IMR-90 (cell line): ENCODE results near the gene GRIFIN. TPM values are rescaled to one million over a fixed set of nuclear protein-coding genes. Genes with fewer than 3 reads are reported as not detected.

Experiments
- ATAC-seq: fragments of 200-7000 bp; cut with Tn5 transposase; 2 replicates; pipeline ENCODE4 v1.9.1; 2020; ENCODE audit warnings: low read depth, mild to moderate bottlenecking, moderate library complexity
- BruUV-seq: library from RNA; stranded (reverse); fragments of 400-500 nt; replicated peaks from 2 replicates; lab custom pipeline; 2021; lab: Mats Ljungman, UMichigan
- CTCF ChIA-PET: fragments of 300-600 bp; formaldehyde crosslinking; extraction: SDS; loops from one replicate; lab custom pipeline; 2021; ENCODE audit warnings: antibody characterized with exemption; lab: Yijun Ruan, JAX
- POLR2A ChIA-PET: fragments of 300-600 bp; sonication (Branson Sonifier 250); formaldehyde crosslinking; loops from one replicate; lab custom pipeline; 2022; ENCODE audit warnings: antibody characterized with exemption; ENCODE audit not compliant: unreplicated experiment; lab: Charles Lee
- DNase-seq: peaks from one replicate; pipeline ENCODE4 v3.0.0; 2013
- H2AFZ ChIP-seq: replicated peaks from 2 replicates; pipeline ENCODE3; 2013; ENCODE audit warnings: low read length, mild to moderate bottlenecking; ENCODE audit not compliant: poor library complexity
- H2AK5ac ChIP-seq: 2 replicates; pipeline ENCODE4 v1.6.1; 2013; ENCODE audit warnings: low read depth, low read length, inconsistent platforms
- H2AK9ac ChIP-seq: replicated peaks from 2 replicates; pipeline ENCODE3; 2013; ENCODE audit warnings: mild to moderate bottlenecking, low read depth, low read length, moderate library complexity; ENCODE audit not compliant: poor library complexity
- H2BK120ac ChIP-seq: 2 replicates; pipeline ENCODE4 v1.6.1; 2013; ENCODE audit warnings: low read depth, low read length, inconsistent platforms
- H2BK15ac ChIP-seq: 3 replicates; pipeline ENCODE4 v1.6.1; 2013; ENCODE audit warnings: low read depth, low read length, inconsistent platforms
- H2BK20ac ChIP-seq: 2 replicates; pipeline ENCODE4 v1.6.1; 2013; ENCODE audit warnings: low read depth, mild to moderate bottlenecking, inconsistent platforms, low read length, moderate library complexity
- H2BK5ac ChIP-seq: 2 replicates; pipeline ENCODE4 v1.6.1; 2013; ENCODE audit warnings: mild to moderate bottlenecking, low read depth, low read length, inconsistent platforms; ENCODE audit not compliant: poor library complexity, severe bottlenecking
- H3K14ac ChIP-seq: replicated peaks from 2 replicates; pipeline ENCODE4 v1.6.1; 2013; ENCODE audit warnings: low read depth, low read length, inconsistent platforms
- H3K18ac ChIP-seq: 2 replicates; pipeline ENCODE4 v1.6.1; 2013; ENCODE audit warnings: low read depth, low read length, control low read depth
- H3K23ac ChIP-seq: 2 replicates; pipeline ENCODE4 v1.6.1; 2013; ENCODE audit warnings: low read depth, low read length, inconsistent platforms
- H3K27ac ChIP-seq: 2 replicates; pipeline ENCODE4 v1.5.1; 2013; ENCODE audit warnings: mild to moderate bottlenecking, control low read depth, low read length; ENCODE audit not compliant: insufficient read depth
- H3K27me3 ChIP-seq: 2 replicates; pipeline ENCODE4 v1.6.1; 2013; ENCODE audit warnings: low read length; ENCODE audit not compliant: control insufficient read depth, insufficient read depth
- H3K36me3 ChIP-seq: 2 replicates; pipeline ENCODE4 v1.6.1; 2013; ENCODE audit warnings: low read length, mixed read lengths; ENCODE audit not compliant: control insufficient read depth, insufficient read depth
- H3K4ac ChIP-seq: 2 replicates; pipeline ENCODE4 v1.6.1; 2013; ENCODE audit warnings: low read depth, low read length, inconsistent platforms
- H3K4me1 ChIP-seq: 2 replicates; pipeline ENCODE4 v1.6.1; 2013; ENCODE audit warnings: low read length, mixed read lengths; ENCODE audit not compliant: control insufficient read depth, insufficient read depth
- H3K4me2 ChIP-seq: 2 replicates; pipeline ENCODE4 v1.6.1; 2013; ENCODE audit warnings: low read depth, mild to moderate bottlenecking, control low read depth, low read length, moderate library complexity
- H3K4me3 ChIP-seq: 2 replicates; pipeline ENCODE4 v1.5.1; 2013; ENCODE audit warnings: low read depth, mild to moderate bottlenecking, control low read depth, low read length, moderate library complexity; ENCODE audit not compliant: insufficient read depth
- H3K56ac ChIP-seq: 2 replicates; pipeline ENCODE4 v1.6.1; 2013; ENCODE audit warnings: low read length, inconsistent platforms; ENCODE audit not compliant: insufficient read depth; ENCODE audit errors: extremely low read depth
- H3K79me1 ChIP-seq, 2 experiments: 2 replicates each; pipeline ENCODE4 v1.6.1; 2013; ENCODE audit warnings: low read length in 2 of 2, inconsistent platforms in 1 of 2, low read depth in 1 of 2
- H3K9ac ChIP-seq: 2 replicates; pipeline ENCODE4 v1.6.1; 2013; ENCODE audit warnings: low read depth, low read length, control low read depth
- H3K9me1 ChIP-seq: 2 replicates; pipeline ENCODE4 v1.6.1; 2013; ENCODE audit warnings: low read length, inconsistent platforms; ENCODE audit not compliant: insufficient read depth
- H3K9me3 ChIP-seq: 2 replicates; pipeline ENCODE4 v1.6.1; 2013; ENCODE audit warnings: low read length; ENCODE audit not compliant: control insufficient read depth, insufficient read depth
- H4K20me1 ChIP-seq: 2 replicates; pipeline ENCODE4 v1.6.1; 2013; ENCODE audit warnings: low read length, inconsistent platforms; ENCODE audit not compliant: insufficient read depth
- H4K5ac ChIP-seq: 2 replicates; pipeline ENCODE4 v1.6.1; 2013; ENCODE audit warnings: mild to moderate bottlenecking, low read depth, low read length, control low read depth
- H4K8ac ChIP-seq, 2 experiments: 2 replicates each; pipeline ENCODE4 v1.6.1; 2013; ENCODE audit warnings: low read depth in 2 of 2, low read length in 2 of 2, control low read depth in 1 of 2, inconsistent platforms in 1 of 2
- H4K91ac ChIP-seq: 2 replicates; pipeline ENCODE4 v1.6.1; 2013; ENCODE audit warnings: low read depth, low read length, inconsistent platforms; ENCODE audit not compliant: insufficient read depth
- BHLHE40 ChIP-seq: fragments of 150-350 bp; IDR thresholded peaks from 2 replicates; pipeline ENCODE4 v1.6.1; 2016; ENCODE audit warnings: mild to moderate bottlenecking, low read depth, low read length
- CEBPB ChIP-seq: IDR thresholded peaks from 2 replicates; pipeline ENCODE4 v1.6.1; 2012; ENCODE audit warnings: low read depth, low read length, improper control_type of control experiment
- CHD1 ChIP-seq: IDR thresholded peaks from 2 replicates; pipeline ENCODE4 v1.6.1; 2012; ENCODE audit warnings: low read depth, low read length, improper control_type of control experiment
- FOS ChIP-seq: fragments of 150-350 bp; IDR thresholded peaks from 2 replicates; pipeline ENCODE4 v1.6.1; 2016; ENCODE audit warnings: low read depth, low read length
- MAFK ChIP-seq: IDR thresholded peaks from 2 replicates; pipeline ENCODE4 v1.6.1; 2012; ENCODE audit warnings: low read depth, low read length, improper control_type of control experiment
- MAZ ChIP-seq: IDR thresholded peaks from 2 replicates; pipeline ENCODE4 v1.6.1; 2012; ENCODE audit warnings: low read depth, mild to moderate bottlenecking, low read length, improper control_type of control experiment, moderate library complexity, borderline replicate concordance
- MXI1 ChIP-seq: IDR thresholded peaks from 2 replicates; pipeline ENCODE4 v1.6.1; 2012; ENCODE audit warnings: low read depth, mild to moderate bottlenecking, low read length, moderate library complexity, borderline replicate concordance
- NFE2L2 ChIP-seq: fragments of 150-350 bp; IDR thresholded peaks from 2 replicates; pipeline ENCODE4 v1.6.1; 2016; ENCODE audit warnings: low read depth, mild to moderate bottlenecking, low read length
- POLR2A ChIP-seq: IDR thresholded peaks from 2 replicates; pipeline ENCODE4 v1.6.1; 2012; ENCODE audit warnings: mild to moderate bottlenecking, low read depth, low read length
- RAD21 ChIP-seq: IDR thresholded peaks from 2 replicates; pipeline ENCODE4 v1.6.1; 2012; ENCODE audit warnings: low read length, improper control_type of control experiment
- RCOR1 ChIP-seq: IDR thresholded peaks from 2 replicates; pipeline ENCODE4 v1.6.1; 2012; ENCODE audit warnings: mild to moderate bottlenecking, low read length, improper control_type of control experiment; ENCODE audit not compliant: insufficient replicate concordance
- RFX5 ChIP-seq: IDR thresholded peaks from 2 replicates; pipeline ENCODE4 v1.8.0; 2012; ENCODE audit warnings: low read depth, mild to moderate bottlenecking, low read length, moderate library complexity
- SMC3 ChIP-seq: fragments of 150-350 bp; IDR thresholded peaks from 2 replicates; pipeline ENCODE4 v1.6.1; 2016; ENCODE audit warnings: low read depth, mild to moderate bottlenecking, antibody characterized with exemption, low read length, moderate library complexity
- WGBS, 2 experiments: methylation state at CpG; one replicate each; pipeline versions ENCODE4 v1.1.5 to v1.1.7; 2013; ENCODE audit warnings: missing lambda C conversion rate in 2 of 2; ENCODE audit not compliant: insufficient read length in 1 of 2; ENCODE audit errors: extremely low coverage in 2 of 2; 5-methylcytosine and 5-hydroxymethylcytosine counted together
- dilution Hi-C: fragments of 300-500 bp; cut with HindIII; formaldehyde crosslinking; loops from one replicate; pipeline ENCODE4 v1.14.3; 2018; ENCODE audit warnings: low sequenced_read_pairs; ENCODE audit not compliant: unreplicated experiment
- in situ Hi-C: fragments of 300-500 bp; cut with MboI; formaldehyde crosslinking; loops from 3 replicates; pipeline ENCODE4 v1.14.3; 2019; ENCODE audit warnings: low sequenced_read_pairs, inconsistent platforms, mixed read lengths
- intact Hi-C: fragments of 100-400 bp; cut with micrococcal nuclease; formaldehyde crosslinking; loops from 2 replicates; pipeline ENCODE4 v1.10.0; 2022
- polyA plus RNA-seq, 3 experiments: library from polyadenylated mRNA; depleted of rRNA; stranded (reverse); fragments of >200 nt; gene quantifications; 2 replicates each; pipeline ENCODE4 v1.2.3, GENCODE V29; 2012; ENCODE audit warnings: low replicate concordance in 1 of 3
- total RNA-seq: library from RNA; depleted of rRNA; stranded (reverse); fragments of >200 nt; gene quantifications from 2 replicates; pipeline ENCODE4 v1.2.3, GENCODE V29; 2012
- TF ChIP-seq, protein P1 (sequence below): fragments of 150-350 bp; IDR thresholded peaks from 2 replicates; pipeline ENCODE4 v1.6.1; 2016; ENCODE audit warnings: low read depth, mild to moderate bottlenecking, low read length, moderate library complexity, borderline replicate concordance
- TF ChIP-seq, protein P2 (sequence below): fragments of 150-350 bp; IDR thresholded peaks from 2 replicates; pipeline ENCODE4 v1.6.1; 2017; ENCODE audit warnings: mild to moderate bottlenecking, antibody characterized with exemption, low read length, low read depth
- TF ChIP-seq, protein P3 (sequence below): conservative IDR thresholded peaks from 2 replicates; pipeline ENCODE4 v1.5.1; 2012; ENCODE audit warnings: mild to moderate bottlenecking, low read depth, low read length, improper control_type of control experiment

GRIFIN gene
- total and polyA plus RNA-seq, 2 of the 4 experiments (the other 2 are of a cell fraction), result not detected

DNA sequence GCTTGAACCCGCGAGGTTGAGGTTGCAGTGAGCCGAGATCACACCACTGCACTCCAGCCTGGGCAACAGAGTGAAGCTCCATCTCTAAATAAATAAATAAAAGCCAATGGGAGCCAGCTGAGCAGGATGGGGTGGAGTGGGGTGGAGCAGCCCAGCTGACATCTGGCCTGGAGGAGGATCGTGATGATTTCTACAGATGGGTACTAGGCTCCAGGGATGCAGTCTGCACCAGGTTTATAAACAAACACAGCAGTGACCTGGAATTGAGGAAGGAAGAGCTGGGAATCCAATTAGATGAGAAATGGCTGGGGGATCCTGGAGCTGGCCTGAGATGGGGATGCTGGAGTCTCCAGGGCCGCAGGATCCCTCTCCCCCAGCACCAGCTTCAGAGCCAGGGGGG lies 7.3 kb upstream of the GRIFIN start:
- intact Hi-C loops (no loop called here), dilution Hi-C loops (no loop called here), in situ Hi-C loops (no loop called here)
- H3K4ac ChIP-seq, result no peak overlapping the region
- H3K18ac ChIP-seq, result no peak overlapping the region
- H3K4me3 ChIP-seq, result no peak overlapping the region
- no peak overlapping the region for H3K27ac ChIP-seq
- H3K27me3 ChIP-seq, result peaks cover 13% of the 10 kb centered on the region; the same call in 1 of the 2 replicates
- no peak overlapping the region for H2AFZ ChIP-seq
- no peak overlapping the region for H3K23ac ChIP-seq
- DNase-seq (no peak), ATAC-seq (peak; percentile 55)
- H2BK20ac ChIP-seq, result no peak overlapping the region
- TF ChIP-seq, protein P1, sequence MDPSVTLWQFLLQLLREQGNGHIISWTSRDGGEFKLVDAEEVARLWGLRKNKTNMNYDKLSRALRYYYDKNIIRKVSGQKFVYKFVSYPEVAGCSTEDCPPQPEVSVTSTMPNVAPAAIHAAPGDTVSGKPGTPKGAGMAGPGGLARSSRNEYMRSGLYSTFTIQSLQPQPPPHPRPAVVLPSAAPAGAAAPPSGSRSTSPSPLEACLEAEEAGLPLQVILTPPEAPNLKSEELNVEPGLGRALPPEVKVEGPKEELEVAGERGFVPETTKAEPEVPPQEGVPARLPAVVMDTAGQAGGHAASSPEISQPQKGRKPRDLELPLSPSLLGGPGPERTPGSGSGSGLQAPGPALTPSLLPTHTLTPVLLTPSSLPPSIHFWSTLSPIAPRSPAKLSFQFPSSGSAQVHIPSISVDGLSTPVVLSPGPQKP, result no peak
- TF ChIP-seq POLR2A (no peak), MAFK (no peak), FOS (no peak), MXI1 (no peak), SMC3 (no peak), RFX5 (no peak), CHD1 (no peak), RCOR1 (no peak), CEBPB (no peak), NFE2L2 (no peak), BHLHE40 (no peak), MAZ (no peak), RAD21 (no peak)
- TF ChIP-seq, protein P2, sequence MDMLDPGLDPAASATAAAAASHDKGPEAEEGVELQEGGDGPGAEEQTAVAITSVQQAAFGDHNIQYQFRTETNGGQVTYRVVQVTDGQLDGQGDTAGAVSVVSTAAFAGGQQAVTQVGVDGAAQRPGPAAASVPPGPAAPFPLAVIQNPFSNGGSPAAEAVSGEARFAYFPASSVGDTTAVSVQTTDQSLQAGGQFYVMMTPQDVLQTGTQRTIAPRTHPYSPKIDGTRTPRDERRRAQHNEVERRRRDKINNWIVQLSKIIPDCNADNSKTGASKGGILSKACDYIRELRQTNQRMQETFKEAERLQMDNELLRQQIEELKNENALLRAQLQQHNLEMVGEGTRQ, result no peak
- TF ChIP-seq, protein P3, sequence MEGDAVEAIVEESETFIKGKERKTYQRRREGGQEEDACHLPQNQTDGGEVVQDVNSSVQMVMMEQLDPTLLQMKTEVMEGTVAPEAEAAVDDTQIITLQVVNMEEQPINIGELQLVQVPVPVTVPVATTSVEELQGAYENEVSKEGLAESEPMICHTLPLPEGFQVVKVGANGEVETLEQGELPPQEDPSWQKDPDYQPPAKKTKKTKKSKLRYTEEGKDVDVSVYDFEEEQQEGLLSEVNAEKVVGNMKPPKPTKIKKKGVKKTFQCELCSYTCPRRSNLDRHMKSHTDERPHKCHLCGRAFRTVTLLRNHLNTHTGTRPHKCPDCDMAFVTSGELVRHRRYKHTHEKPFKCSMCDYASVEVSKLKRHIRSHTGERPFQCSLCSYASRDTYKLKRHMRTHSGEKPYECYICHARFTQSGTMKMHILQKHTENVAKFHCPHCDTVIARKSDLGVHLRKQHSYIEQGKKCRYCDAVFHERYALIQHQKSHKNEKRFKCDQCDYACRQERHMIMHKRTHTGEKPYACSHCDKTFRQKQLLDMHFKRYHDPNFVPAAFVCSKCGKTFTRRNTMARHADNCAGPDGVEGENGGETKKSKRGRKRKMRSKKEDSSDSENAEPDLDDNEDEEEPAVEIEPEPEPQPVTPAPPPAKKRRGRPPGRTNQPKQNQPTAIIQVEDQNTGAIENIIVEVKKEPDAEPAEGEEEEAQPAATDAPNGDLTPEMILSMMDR, result no peak
- ChIA-PET CTCF (no interaction called here), POLR2A (no interaction called here)
- no peak overlapping the region for H2AK5ac ChIP-seq
- no peaks in the 10 kb centered on the region for H3K9me1 ChIP-seq
- H4K5ac ChIP-seq, result no peak overlapping the region
- no peak overlapping the region for H3K9ac ChIP-seq
- H3K4me1 ChIP-seq, result no peaks in the 10 kb centered on the region
- no peak overlapping the region for H2BK120ac ChIP-seq
- H4K91ac ChIP-seq, result no peak overlapping the region
- H2BK5ac ChIP-seq, result no peak overlapping the region
- H3K36me3 ChIP-seq, result no peaks in the 10 kb centered on the region
- no peaks in the 10 kb centered on the region for H4K20me1 ChIP-seq
- WGBS, 2 experiments, result no CpG with 5 or more reads among the region's 5 CpGs
- H3K14ac ChIP-seq, result no peak overlapping the region
- no peaks in the 10 kb centered on the region for H3K79me1 ChIP-seq
- BruUV-seq, result no TSS peak
- H4K8ac ChIP-seq, result no peak overlapping the region
- peaks cover 5% of the 10 kb centered on the region; the same call in 1 of the 2 replicates for H3K9me3 ChIP-seq
- H2BK15ac ChIP-seq, result no peak overlapping the region
- no peak overlapping the region for H3K4me2 ChIP-seq
- no peak overlapping the region for H2AK9ac ChIP-seq
- H3K56ac ChIP-seq, result no peak overlapping the region
